Measurements from ENCODE around the gene BCR.

BCR gene

DNA sequence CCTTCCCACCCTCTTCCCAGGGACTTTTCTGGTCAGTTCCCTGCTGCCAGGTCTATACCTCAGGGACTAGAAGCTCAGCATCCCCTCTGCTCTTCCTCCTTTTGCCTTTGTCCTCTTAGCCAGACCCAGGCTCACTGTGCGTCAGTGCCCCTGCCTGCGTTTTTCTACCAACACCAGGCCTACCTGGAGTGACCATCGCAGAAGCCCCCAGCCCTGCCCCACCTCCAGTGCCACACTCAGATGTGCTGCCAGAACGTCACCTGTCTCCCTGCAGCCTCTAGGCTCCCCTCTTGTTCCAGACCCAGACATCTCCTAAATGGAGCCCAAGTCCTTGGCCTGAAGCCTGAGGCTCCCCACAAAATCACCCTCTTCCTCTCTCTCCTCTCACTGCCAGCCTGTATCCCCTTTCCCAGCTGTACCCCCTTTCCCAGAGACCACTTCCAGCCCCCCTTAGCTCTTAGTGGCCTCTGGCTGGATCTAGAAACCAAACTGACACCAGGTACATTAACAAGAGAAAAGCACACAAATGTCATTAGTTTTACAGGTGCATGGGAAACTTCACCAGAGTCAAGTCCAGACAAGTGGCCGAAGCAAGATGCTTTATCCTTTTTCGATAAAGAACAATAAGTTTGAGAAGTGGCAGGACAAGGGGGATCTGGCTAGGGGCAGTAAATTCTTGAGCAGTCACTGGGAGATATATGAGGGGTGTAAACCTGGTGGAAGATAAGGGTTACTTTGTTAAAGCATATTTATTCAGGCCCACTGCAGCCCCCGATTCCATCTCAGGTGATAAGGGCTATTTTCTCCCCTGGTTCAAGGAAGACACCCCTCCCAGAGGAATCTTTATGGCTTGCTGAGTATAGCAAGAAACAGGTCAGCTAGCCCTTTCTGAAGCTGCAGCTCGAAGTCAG is 61.5 kb downstream of the BCR start:
- H3K4me3 ChIP-seq (ENCODE audit: low read depth, low read length): no peak overlapping the region
- TF ChIP-seq, protein P1, sequence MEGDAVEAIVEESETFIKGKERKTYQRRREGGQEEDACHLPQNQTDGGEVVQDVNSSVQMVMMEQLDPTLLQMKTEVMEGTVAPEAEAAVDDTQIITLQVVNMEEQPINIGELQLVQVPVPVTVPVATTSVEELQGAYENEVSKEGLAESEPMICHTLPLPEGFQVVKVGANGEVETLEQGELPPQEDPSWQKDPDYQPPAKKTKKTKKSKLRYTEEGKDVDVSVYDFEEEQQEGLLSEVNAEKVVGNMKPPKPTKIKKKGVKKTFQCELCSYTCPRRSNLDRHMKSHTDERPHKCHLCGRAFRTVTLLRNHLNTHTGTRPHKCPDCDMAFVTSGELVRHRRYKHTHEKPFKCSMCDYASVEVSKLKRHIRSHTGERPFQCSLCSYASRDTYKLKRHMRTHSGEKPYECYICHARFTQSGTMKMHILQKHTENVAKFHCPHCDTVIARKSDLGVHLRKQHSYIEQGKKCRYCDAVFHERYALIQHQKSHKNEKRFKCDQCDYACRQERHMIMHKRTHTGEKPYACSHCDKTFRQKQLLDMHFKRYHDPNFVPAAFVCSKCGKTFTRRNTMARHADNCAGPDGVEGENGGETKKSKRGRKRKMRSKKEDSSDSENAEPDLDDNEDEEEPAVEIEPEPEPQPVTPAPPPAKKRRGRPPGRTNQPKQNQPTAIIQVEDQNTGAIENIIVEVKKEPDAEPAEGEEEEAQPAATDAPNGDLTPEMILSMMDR (IDR thresholded peaks at IDR 0.05; ENCODE audit: borderline replicate concordance, insufficient read depth, low read depth, low read length): no peak

DNA sequence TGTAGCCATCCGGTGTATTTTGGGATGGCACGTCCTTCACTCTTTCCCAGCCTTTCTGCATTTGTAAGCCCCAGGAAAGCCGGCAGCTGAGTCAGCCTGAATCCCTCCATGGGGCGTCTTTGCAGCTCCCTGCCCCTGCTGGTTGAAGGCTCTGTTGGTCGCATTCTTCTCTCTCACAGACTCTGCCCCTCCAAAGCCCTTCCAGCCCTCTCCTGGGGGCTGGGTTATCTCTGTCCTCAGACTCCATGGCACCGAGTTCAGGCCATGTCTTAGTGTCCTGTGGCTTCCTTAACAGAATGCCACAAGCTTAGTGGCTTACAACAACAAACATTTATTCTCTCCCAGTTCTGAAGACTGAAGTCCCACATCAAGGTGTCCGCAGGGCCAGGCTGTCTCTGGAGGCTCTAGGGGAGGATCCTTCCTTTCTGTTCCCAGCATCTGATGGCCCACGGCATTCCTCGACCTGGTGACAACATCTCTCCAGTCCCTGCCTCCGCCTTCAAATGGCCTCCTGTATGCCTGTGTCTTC is 62.2 kb downstream of the BCR start:
- TF ChIP-seq, protein P1 (IDR thresholded peaks at IDR 0.05; ENCODE audit: borderline replicate concordance, insufficient read depth, low read depth, low read length): no peak
- no peak overlapping the region for H3K4me3 ChIP-seq (ENCODE audit: low read depth, low read length)

DNA sequence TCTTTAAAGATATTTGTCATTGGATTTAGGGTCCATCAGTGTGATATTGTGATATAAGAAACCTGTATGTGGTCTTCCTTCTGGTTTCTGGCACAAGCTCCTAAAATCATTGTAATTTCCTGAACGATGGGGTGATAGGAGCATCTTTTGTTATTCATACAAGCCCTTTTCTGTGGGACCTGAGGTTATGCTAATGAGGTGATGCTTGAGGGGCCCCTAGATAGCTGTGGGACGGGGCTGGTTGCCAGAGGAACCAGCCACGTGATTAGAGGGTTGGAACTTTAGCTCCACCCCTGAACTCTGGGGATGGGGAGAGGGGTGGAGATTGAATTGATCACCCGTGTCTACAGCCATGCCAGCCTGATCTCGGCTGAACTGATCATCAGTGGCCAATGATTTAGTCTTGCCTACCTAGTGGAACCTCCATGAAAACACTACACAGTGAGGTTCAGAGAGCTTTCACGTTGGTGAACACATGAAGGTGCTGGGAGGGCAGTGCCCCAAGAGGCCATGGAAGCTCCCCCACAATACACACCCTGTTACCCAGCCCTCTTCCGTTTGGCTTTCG is 62.8 kb downstream of the BCR start:
- no peak overlapping the region for H3K4me3 ChIP-seq (ENCODE audit: low read depth, low read length)
- TF ChIP-seq, protein P1 (IDR thresholded peaks at IDR 0.05; ENCODE audit: borderline replicate concordance, insufficient read depth, low read depth, low read length): no peak

DNA sequence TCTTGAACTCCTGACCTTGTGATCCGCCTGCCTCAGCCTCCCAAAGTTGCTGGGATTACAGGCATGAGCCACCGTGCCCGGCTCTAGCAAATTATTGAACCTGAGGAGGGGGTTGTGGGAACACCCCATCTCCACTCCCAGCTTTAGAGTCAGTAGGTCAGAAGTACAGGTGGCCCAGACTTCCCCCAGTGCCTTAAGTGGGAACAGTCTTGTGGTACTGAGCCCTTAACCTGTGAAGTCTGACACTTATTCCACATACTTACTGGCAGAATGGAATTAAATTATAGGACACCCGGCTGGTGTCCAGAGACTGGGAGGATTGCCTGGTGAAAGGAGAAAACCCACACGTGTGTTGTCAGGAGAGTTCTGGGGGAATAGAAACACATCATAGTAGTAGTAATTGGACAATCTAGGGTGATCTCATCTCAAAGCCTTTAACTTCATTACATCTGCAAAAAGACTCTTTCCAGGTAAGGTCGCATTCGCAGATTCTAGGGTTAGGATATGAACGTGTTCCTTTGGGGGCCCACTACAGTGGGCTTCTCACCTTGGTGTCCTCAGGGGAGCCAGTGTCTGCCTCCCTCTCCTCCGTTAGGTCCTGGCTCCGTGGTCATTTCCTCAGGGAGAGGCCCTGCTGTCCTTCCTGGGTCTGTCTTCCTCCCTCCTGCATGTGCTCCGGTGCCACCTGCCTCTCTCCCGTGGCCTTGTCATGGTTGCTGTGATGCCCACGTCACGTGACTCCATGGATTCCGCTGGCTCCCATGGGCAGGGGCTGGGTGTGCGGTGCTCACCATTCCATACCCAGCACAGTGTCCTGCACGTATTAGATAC is 63.8 kb downstream of the BCR start:
- no peak overlapping the region for H3K4me3 ChIP-seq (ENCODE audit: low read depth, low read length)
- TF ChIP-seq, protein P1 (IDR thresholded peaks at IDR 0.05; ENCODE audit: borderline replicate concordance, insufficient read depth, low read depth, low read length): no peak

DNA sequence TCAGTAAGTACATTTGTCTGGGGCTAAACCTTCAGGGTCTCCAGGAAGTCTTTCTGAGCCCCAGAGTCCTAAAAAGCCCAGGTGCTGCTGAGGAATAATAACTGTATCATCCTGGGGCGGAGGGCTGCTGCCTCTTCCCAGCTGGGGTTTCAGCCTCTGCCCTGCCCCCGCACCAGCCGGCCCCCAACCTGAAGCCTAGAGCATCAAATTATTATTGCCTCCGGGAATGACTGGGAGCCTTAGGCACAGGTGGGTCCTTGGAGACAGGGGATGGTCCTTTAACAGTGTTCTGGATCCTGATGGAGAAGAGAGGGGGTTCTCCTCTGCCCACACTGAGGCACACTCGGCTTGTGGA is 64.4 kb downstream of the BCR start:
- TF ChIP-seq, protein P1 (IDR thresholded peaks at IDR 0.05; ENCODE audit: borderline replicate concordance, insufficient read depth, low read depth, low read length): no peak

DNA sequence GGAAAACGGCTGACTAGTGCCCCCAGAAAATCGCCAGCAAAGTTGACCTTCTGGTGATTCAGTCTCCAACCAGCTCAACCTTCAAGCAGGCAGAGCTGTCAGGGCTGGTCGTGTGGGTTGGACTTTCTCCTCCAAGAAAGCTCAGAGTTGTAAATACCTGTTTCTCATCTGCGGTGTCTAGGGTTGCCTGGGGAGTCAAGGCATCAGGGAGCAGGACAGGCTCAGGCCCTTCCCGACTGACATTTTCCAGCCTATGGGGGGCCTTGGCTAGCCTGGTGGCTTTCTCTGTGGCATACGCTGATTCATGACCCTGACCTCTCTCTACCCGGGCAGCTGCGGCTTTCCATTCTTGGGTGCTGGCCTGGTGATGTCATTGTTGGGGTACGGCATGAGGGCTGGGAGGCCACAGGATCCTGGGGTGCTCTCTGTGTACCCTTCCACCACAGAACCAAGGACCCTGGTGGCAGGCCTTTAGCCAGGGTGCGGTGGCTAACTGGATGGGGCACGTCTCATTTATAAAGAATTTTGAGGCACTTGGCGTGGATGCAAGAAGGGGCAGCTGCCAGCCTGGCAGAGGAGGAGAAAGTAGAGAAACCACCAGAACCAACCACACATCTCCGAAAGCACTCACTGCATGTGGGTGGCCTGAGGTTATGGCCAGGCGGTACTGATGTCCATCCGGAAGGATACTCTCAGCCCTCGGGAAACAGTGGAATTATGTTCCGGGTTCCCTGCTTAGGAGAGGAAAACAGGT is 64.9 kb downstream of the BCR start:
- H3K4me3 ChIP-seq (ENCODE audit: low read depth, low read length): no peak overlapping the region
- TF ChIP-seq, protein P1 (IDR thresholded peaks at IDR 0.05; ENCODE audit: borderline replicate concordance, insufficient read depth, low read depth, low read length): no peak

More for the DNA sequence above, 64.4 kb downstream of the BCR start:
- H3K4me3 ChIP-seq (ENCODE audit: low read depth, low read length): no peak overlapping the region
